Measurements from ENCODE around the gene SCAMP5. TPM values are rescaled to one million over a fixed set of nuclear protein-coding genes. Genes with fewer than 3 reads are reported as not detected.

Gene SCAMP5
- total and polyA plus RNA-seq, 2 of the 13 experiments (the other 11 are each of a cell fraction or from before 2014, with no cell fraction given): 34.3 to 49.0 TPM

DNA sequence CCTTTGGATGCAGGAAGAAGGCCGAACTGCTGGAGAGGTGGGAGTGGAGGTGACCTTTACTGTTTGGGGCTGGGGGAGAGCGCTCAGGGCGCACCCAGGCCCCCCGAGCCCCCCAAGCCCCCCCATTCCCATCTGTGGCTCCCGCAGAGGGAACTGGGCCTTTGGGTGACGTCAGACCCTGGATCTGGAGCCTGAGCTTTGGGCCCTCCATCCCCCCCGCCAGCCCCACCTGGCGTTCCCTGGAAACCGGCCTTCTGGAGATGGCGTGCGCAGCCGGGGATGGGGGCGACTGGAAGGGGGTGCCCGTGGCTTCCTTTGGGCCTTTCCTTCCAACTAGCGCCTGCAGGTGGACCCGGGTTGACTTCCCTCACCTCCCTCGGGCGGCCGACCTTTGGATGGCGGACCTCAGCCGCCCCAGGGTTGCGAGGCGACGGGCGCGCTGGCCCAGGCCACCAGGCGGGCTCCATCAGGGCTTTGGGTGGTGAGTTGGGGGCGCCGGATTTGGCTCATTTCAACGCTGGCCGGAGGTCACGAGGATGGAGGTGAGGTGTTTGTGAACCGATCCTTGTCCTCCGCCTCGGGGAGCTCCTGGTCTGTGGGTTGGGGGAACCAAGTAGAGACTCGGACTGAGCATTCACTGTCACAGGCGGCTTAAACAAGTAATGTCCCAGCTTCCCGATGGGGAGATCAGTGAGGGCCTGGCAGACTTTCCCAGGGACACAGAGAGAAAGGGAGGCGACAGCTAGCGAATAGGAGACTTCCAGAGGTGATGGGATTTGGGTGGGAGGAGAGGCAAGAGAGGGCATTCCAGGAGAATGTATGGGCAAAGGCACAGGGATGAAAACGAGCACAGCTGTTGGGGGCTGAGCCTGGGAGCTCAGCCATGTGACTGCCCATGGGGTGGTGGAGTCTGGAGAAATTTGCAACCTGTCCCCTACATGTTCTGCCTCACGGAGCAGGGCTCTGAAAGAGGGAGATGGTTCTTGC, 709 bp downstream of the SCAMP5 start (continued):
- TF ChIP-seq, protein P1, sequence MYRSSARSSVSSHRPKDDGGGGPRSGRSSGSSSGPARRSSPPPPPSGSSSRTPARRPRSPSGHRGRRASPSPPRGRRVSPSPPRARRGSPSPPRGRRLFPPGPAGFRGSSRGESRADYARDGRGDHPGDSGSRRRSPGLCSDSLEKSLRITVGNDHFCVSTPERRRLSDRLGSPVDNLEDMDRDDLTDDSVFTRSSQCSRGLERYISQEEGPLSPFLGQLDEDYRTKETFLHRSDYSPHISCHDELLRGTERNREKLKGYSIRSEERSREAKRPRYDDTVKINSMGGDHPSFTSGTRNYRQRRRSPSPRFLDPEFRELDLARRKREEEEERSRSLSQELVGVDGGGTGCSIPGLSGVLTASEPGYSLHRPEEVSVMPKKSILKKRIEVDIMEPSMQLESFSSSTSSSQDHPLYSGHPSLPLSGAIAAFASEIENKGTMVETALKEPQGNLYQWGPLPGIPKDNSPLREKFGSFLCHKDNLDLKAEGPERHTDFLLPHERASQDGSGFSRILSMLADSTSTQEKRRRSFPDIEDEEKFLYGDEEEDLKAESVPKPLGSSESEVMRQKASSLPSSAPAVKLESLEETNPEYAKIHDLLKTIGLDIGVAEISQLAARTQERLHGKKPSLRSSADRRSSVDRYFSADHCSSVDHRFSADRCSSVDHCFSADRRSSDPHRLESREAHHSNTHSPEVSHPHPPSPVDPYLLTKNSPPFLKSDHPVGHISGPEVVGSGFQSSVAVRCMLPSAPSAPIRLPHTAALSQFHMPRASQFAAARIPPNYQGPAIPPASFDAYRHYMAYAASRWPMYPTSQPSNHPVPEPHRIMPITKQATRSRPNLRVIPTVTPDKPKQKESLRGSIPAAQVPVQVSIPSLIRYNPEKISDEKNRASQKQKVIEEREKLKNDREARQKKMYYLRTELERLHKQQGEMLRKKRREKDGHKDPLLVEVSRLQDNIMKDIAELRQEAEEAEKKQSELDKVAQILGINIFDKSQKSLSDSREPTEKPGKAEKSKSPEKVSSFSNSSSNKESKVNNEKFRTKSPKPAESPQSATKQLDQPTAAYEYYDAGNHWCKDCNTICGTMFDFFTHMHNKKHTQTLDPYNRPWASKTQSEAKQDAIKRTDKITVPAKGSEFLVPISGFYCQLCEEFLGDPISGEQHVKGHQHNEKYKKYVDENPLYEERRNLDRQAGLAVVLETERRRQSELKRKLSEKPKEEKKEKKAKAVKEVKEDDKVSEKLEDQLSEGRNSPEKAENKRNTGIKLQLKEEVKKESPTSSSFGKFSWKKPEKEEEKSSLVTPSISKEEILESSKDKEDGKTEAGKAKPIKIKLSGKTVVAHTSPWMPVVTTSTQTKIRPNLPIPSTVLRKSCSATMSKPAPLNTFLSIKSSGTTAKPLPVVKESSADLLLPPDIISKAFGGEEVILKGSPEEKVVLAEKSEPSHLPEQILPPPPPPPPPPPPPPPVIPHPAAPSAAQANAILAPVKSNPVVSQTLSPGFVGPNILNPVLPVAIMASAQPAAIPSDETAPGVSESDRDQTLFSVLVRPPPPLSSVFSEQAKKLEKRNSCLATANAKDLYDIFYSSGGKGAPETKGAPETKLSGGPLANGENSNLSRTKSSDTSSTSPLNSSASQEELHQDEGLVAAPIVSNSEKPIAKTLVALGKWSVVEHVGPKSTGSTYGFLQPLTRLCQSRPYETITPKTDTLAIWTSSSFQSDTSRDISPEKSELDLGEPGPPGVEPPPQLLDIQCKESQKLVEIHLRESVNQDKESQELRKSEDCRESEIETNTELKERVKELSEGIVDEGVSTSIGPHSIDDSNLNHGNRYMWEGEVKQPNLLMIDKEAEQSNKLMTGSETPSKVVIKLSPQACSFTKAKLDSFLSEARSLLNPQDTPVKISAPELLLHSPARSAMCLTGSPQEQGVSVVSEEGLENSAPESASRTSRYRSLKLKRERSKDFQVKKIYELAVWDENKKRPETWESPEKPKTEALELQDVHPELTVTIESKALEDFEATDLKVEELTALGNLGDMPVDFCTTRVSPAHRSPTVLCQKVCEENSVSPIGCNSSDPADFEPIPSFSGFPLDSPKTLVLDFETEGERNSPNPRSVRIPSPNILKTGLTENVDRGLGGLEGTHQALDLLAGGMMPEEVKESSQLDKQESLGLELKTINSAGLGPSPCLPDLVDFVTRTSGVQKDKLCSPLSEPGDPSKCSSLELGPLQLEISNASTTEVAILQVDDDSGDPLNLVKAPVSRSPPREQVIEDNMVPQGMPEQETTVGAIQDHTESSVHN (CRISPR knock-in tag; IDR thresholded peaks at IDR 0.05): no peak
- TF ChIP-seq ZNF224 (CRISPR knock-in tag; IDR thresholded peaks at IDR 0.05) (no peak), SOX6 (IDR thresholded peaks at IDR 0.05) (no peak), SOX6 (CRISPR knock-in tag; IDR thresholded peaks at IDR 0.05) (no peak; the same call in 1 of the 2 replicates), MEIS1 (CRISPR knock-in tag; IDR thresholded peaks at IDR 0.05; ENCODE audit: borderline replicate concordance) (peak; percentile 45; the same call in 1 of the 2 replicates), HDAC2 (CRISPR knock-in tag; IDR thresholded peaks at IDR 0.05) (no peak), ZNF354B (CRISPR knock-in tag; IDR thresholded peaks at IDR 0.05) (no peak), AKAP8 (CRISPR knock-in tag; IDR thresholded peaks at IDR 0.05) (0 out of 2 replicates have a peak, but pooled peaks have one; percentile 16), ZNF737 (CRISPR knock-in tag; IDR thresholded peaks at IDR 0.05; ENCODE audit: borderline replicate concordance) (no peak), DMAP1 (CRISPR knock-in tag; IDR thresholded peaks at IDR 0.05) (no peak; the same call in 1 of the 2 replicates), KLF6 (CRISPR knock-in tag; IDR thresholded peaks at IDR 0.05) (no peak), HNRNPK (IDR thresholded peaks at IDR 0.05; ENCODE audit: low read depth, low read length, poor library complexity, severe bottlenecking) (no peak), ZNF652 (CRISPR knock-in tag; IDR thresholded peaks at IDR 0.05; ENCODE audit: borderline replicate concordance, low read depth) (no peak), ZNF17 (CRISPR knock-in tag; IDR thresholded peaks at IDR 0.05) (no peak), MXD4 (CRISPR knock-in tag; IDR thresholded peaks at IDR 0.05) (no peak), ZNF468 (CRISPR knock-in tag; IDR thresholded peaks at IDR 0.05) (no peak), ZNF563 (CRISPR knock-in tag; IDR thresholded peaks at IDR 0.05) (no peak), KAT2B (IDR thresholded peaks at IDR 0.05; ENCODE audit: borderline replicate concordance, low read depth, low read length) (no peak)
- TF ChIP-seq, protein P2, sequence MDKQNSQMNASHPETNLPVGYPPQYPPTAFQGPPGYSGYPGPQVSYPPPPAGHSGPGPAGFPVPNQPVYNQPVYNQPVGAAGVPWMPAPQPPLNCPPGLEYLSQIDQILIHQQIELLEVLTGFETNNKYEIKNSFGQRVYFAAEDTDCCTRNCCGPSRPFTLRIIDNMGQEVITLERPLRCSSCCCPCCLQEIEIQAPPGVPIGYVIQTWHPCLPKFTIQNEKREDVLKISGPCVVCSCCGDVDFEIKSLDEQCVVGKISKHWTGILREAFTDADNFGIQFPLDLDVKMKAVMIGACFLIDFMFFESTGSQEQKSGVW (CRISPR knock-in tag; IDR thresholded peaks at IDR 0.05; ENCODE audit: borderline replicate concordance): no peak
- TF ChIP-seq, protein P3, sequence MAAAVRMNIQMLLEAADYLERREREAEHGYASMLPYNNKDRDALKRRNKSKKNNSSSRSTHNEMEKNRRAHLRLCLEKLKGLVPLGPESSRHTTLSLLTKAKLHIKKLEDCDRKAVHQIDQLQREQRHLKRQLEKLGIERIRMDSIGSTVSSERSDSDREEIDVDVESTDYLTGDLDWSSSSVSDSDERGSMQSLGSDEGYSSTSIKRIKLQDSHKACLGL (CRISPR knock-in tag; IDR thresholded peaks at IDR 0.05): peak; percentile 51; the same call in 1 of the 2 replicates

Data from HepG2 (cell line).